ENCODE results near the gene EIF3K.

The EIF3K gene

GRCh38 chr19:38669552-38669951 is 50.6 kb downstream of the EIF3K start:
- no peak for DNase-seq

GRCh38 chr19:38670921-38671398 is 52.0 kb downstream of the EIF3K start:
- no peak for DNase-seq

GRCh38 chr19:38671654-38672053 is 52.7 kb downstream of the EIF3K start:
- no peak for DNase-seq

- no peak for DNase-seq
These were observed 54.0 kb downstream of the EIF3K start for GRCh38 chr19:38673030-38673429.

GRCh38 chr19:38674388-38675171 is 55.6 kb downstream of the EIF3K start:
- DNase-seq: no peak

- no peak for DNase-seq
These were observed 56.6 kb downstream of the EIF3K start for GRCh38 chr19:38675611-38676010.

GRCh38 chr19:38676023-38676877 is 57.3 kb downstream of the EIF3K start:
- no peak for DNase-seq

GRCh38 chr19:38676878-38677646 is 58.1 kb downstream of the EIF3K start:
- DNase-seq: no peak

- DNase-seq: no peak
These were observed 59.4 kb downstream of the EIF3K start for GRCh38 chr19:38678217-38678890.

- no peak for DNase-seq
These were observed 60.0 kb downstream of the EIF3K start for GRCh38 chr19:38678891-38679494.

GRCh38 chr19:38679839-38680238 is 60.9 kb downstream of the EIF3K start:
- DNase-seq: no peak

GRCh38 chr19:38682195-38682867 is 63.3 kb downstream of the EIF3K start:
- DNase-seq: no peak

GRCh38 chr19:38682872-38683392 is 63.9 kb downstream of the EIF3K start:
- no peak for DNase-seq

GRCh38 chr19:38683393-38684077 is 64.5 kb downstream of the EIF3K start:
- DNase-seq: peak; percentile 57

- peak; percentile 46 for DNase-seq
These were observed 65.3 kb downstream of the EIF3K start for GRCh38 chr19:38684078-38684861.

GRCh38 chr19:38684862-38685665 is 66.1 kb downstream of the EIF3K start:
- DNase-seq: no peak

- no peak for DNase-seq
These were observed 66.9 kb downstream of the EIF3K start for GRCh38 chr19:38685666-38686529.

- DNase-seq: peak; percentile 52
These were observed 67.5 kb downstream of the EIF3K start for GRCh38 chr19:38686530-38686888.
